GM10266 (cell line): Measurements from ENCODE around the gene DHX30.
A peak's percentile ranks its signal among the peaks of the same experiment; 100 is the strongest.
"Not testable (repeated sequence)": the region's sequence is repeated elsewhere in the genome, so short reads cannot be mapped to it uniquely, and the experiment has no call there.

Experiments
- DNase-seq: peaks from one replicate; pipeline ENCODE4 v3.0.0; 2012; ENCODE audit errors: extremely low spot score
- TF ChIP-seq, protein P1 (sequence below): IDR thresholded peaks from 2 replicates; pipeline ENCODE4 v1.5.1; 2012; ENCODE audit warnings: mild to moderate bottlenecking, low read depth; ENCODE audit not compliant: control insufficient read depth, insufficient read depth; ENCODE audit errors: missing control alignments

DHX30 gene

DNA sequence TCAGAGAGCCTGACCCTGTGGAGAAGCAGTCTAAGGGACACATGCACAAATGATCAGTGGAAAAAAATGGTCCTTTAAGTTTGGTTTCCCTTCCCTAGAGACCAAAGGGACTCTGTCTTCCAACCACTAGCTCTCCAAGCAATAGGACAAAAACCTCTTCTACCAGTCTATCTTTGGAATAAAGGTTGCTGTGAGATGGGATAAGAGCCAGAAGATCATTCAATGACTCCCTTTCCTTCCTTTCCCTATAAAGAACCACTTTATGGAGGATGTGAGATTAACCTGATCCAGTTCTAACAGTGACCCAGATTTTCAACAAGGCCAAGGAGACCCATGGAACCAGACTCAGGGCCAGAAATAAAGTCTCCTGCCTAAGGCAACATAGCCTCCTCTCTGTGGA is 74.8 kb downstream of the DHX30 start:
- DNase-seq: no peak
- TF ChIP-seq, protein P1, sequence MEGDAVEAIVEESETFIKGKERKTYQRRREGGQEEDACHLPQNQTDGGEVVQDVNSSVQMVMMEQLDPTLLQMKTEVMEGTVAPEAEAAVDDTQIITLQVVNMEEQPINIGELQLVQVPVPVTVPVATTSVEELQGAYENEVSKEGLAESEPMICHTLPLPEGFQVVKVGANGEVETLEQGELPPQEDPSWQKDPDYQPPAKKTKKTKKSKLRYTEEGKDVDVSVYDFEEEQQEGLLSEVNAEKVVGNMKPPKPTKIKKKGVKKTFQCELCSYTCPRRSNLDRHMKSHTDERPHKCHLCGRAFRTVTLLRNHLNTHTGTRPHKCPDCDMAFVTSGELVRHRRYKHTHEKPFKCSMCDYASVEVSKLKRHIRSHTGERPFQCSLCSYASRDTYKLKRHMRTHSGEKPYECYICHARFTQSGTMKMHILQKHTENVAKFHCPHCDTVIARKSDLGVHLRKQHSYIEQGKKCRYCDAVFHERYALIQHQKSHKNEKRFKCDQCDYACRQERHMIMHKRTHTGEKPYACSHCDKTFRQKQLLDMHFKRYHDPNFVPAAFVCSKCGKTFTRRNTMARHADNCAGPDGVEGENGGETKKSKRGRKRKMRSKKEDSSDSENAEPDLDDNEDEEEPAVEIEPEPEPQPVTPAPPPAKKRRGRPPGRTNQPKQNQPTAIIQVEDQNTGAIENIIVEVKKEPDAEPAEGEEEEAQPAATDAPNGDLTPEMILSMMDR: no peak

DNA sequence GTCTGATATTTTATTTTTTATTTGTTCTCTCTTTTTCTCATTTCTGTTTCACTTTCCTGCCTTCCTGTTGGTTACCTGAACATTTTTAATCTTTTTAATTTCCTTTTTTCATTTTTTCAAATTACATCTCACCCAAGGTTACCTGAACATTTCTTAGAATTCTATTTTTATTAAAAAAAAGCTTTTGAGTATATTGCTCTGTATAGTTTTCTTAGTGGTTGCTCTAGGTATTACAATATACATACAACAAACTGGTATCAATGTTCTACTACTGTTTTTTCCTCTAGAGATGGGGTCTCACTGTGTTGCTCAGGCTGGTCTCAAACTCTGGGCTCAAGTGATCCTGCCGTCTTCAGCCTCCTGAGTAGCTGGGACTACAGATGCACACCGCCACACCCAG is 79.4 kb downstream of the DHX30 start:
- TF ChIP-seq, protein P1: no peak
- no peak for DNase-seq

DNA sequence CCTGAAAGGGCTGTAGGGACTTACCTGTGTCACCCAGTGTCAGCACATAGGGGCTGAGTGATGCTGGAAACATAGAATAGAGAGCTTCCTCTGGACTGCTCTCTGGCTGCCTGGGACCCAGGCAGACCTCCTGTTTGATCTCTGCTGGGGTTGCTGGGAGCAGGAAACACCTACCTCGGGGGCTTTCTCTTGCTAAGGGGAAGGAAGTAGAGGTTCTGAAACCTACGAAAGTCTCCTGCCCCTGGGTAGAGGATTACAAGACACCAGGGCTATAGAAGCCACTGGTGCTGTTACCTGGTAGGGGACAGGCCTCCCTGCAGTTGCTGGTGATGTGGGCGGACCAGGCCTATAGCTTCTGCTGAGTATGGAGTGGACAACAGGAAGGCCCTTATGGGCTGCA is 81.7 kb downstream of the DHX30 start:
- DNase-seq: peak; percentile 60
- TF ChIP-seq, protein P1: no peak

GRCh38 chr3:47885168-47885567 is 82.2 kb downstream of the DHX30 start:
- TF ChIP-seq, protein P1: no peak
- no peak for DNase-seq

- not testable (repeated sequence) for DNase-seq
These were observed 85.1 kb downstream of the DHX30 start for GRCh38 chr3:47887991-47888390.

- TF ChIP-seq, protein P1: no peak
- DNase-seq: no peak
These were observed 86.2 kb downstream of the DHX30 start for GRCh38 chr3:47888986-47889757.

DNA sequence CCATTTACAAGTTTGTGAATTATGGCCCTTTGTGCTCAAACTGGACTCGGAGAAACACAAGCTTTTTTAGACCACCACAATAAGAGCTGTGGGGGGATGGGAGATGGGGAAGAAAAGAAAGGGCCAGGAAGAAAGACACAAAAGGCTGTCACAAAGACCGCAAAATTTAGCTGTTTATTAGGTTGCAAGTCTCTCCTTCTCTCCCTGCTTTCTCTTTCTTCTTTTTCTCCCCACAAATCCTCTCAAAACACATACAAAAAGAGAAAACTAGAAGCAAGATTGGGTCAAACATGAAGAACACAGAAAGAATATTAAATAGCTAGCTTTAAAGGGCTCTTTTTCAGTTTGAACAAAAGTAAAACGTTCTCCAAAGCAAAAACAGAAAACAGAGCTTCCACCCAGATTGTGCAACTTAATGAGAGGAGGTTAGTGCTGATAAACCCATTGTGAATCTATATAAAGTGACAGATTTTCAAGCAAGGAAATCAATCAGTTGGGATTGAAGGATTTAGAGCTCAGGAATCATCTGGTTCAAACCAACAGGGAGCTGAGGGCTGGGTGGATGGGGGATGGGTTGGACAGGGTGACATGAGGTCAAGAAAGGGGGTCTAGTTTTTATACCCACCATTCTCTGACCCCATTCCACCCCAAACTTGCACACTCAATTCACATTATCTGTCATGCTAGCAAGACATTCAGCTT is 87.3 kb downstream of the DHX30 start:
- no peak for DNase-seq
- TF ChIP-seq, protein P1: no peak
